Keratinocyte (primary cell): ENCODE data around the gene CHMP4B. TPM values are rescaled to one million over a fixed set of nuclear protein-coding genes. Genes with fewer than 3 reads are reported as not detected.

Experiments
- DNase-seq: peaks from one replicate; pipeline ENCODE4 v3.0.0-alpha.2; 2011; ENCODE audit warnings: low read depth, missing footprints, low spot score
- FAIRE-seq: peaks from 2 replicates; lab custom pipeline; 2011; peaks lifted over from hg19 to GRCh38; lab: Jason Lieb, UNC
- H2AFZ ChIP-seq: 2 replicates; pipeline ENCODE4 v1.6.0; 2012; ENCODE audit warnings: low read length, control low read depth, inconsistent platforms; ENCODE audit not compliant: control insufficient read depth
- H3K27ac ChIP-seq: 2 replicates; pipeline ENCODE4 v1.5.1; 2011; ENCODE audit warnings: low read length; ENCODE audit not compliant: control insufficient read depth, insufficient read depth
- H3K27me3 ChIP-seq: 3 replicates; pipeline ENCODE4 v1.6.0; 2011; ENCODE audit warnings: low read length; ENCODE audit not compliant: control insufficient read depth, insufficient read depth; ENCODE audit errors: extremely low read depth
- H3K36me3 ChIP-seq, 2 experiments: 2 replicates in 1 of 2; 3 replicates in 1 of 2; pipeline ENCODE4 v1.5.1; 2011; ENCODE audit warnings: low read length in 2 of 2, mild to moderate bottlenecking in 1 of 2; ENCODE audit not compliant: control insufficient read depth in 2 of 2, insufficient read depth in 2 of 2; ENCODE audit errors: extremely low read depth in 1 of 2
- H3K4me1 ChIP-seq: 3 replicates; pipeline ENCODE4 v1.5.1; 2011; ENCODE audit warnings: low read length; ENCODE audit not compliant: control insufficient read depth, insufficient read depth; ENCODE audit errors: extremely low read depth
- H3K4me2 ChIP-seq: 3 replicates; pipeline ENCODE4 v1.6.0; 2011; ENCODE audit warnings: low read depth, low read length; ENCODE audit not compliant: control insufficient read depth, insufficient read depth; ENCODE audit errors: extremely low read depth
- H3K4me3 ChIP-seq, 3 experiments: fragments of 200-600 bp in 1 of 3; sonication (generic) in 1 of 3; 2 replicates in 2 of 3; 3 replicates in 1 of 3; pipeline ENCODE4 v1.5.1; 2011 to 2016; ENCODE audit warnings: low read length in 3 of 3, mild to moderate bottlenecking in 3 of 3, control low read depth in 2 of 3, inconsistent platforms in 1 of 3, low read depth in 1 of 3, mixed read lengths in 1 of 3, mixed run types in 1 of 3, moderate library complexity in 1 of 3; ENCODE audit not compliant: control insufficient read depth in 2 of 3, insufficient read depth in 2 of 3; ENCODE audit errors: extremely low read depth in 1 of 3
- H3K79me2 ChIP-seq: 2 replicates; pipeline ENCODE4 v1.6.0; 2012; ENCODE audit warnings: low read length; ENCODE audit not compliant: control insufficient read depth, insufficient read depth
- H3K9ac ChIP-seq: 3 replicates; pipeline ENCODE4 v1.6.0; 2011; ENCODE audit warnings: low read length; ENCODE audit not compliant: control insufficient read depth, insufficient read depth; ENCODE audit errors: extremely low read depth
- H3K9me1 ChIP-seq: 3 replicates; pipeline ENCODE4 v1.6.0; 2011; ENCODE audit warnings: low read length; ENCODE audit not compliant: control insufficient read depth, insufficient read depth; ENCODE audit errors: extremely low read depth
- H3K9me3 ChIP-seq: 2 replicates; pipeline ENCODE4 v1.5.1; 2012; ENCODE audit warnings: low read depth, low read length; ENCODE audit not compliant: control insufficient read depth
- H4K20me1 ChIP-seq: 3 replicates; pipeline ENCODE4 v1.6.0; 2011; ENCODE audit warnings: low read length; ENCODE audit not compliant: control insufficient read depth, insufficient read depth; ENCODE audit errors: extremely low read depth
- EZH2 ChIP-seq: IDR thresholded peaks from one replicate; pipeline ENCODE4 v1.6.1; 2012; ENCODE audit warnings: inconsistent platforms, mild to moderate bottlenecking, low read length, moderate library complexity
- dilution Hi-C: fragments of 300-500 bp; cut with MboI; formaldehyde crosslinking; loops from one replicate; pipeline ENCODE4 v1.7.0; 2020; ENCODE audit warnings: low sequenced_read_pairs; ENCODE audit not compliant: extremely low pct_ligation_motif_present
- polyA plus RNA-seq, 5 experiments: library from polyadenylated mRNA; depleted of rRNA in 3 of 5; stranded (reverse) in 3 of 5; stranded (forward) in 1 of 5; unstranded in 1 of 5; fragments of >200 nt; gene quantifications; 1 replicate in 1 of 5; 2 replicates in 3 of 5; 3 replicates in 1 of 5; pipeline versions ENCODE4 v1.2.1 to v1.2.3, GENCODE V29; 2011 to 2012; ENCODE audit warnings: missing spikeins in 2 of 5, low read depth in 1 of 5, low replicate concordance in 1 of 5
- TF ChIP-seq, protein P1 (sequence below), 3 experiments: IDR thresholded peaks in 1 of 3; conservative IDR thresholded peaks in 1 of 3; optimal IDR thresholded peaks in 1 of 3; 2 replicates in 2 of 3; 3 replicates in 1 of 3; pipeline versions ENCODE3 to v1.5.1; 2011; ENCODE audit warnings: low read length in 3 of 3, mild to moderate bottlenecking in 3 of 3, moderate library complexity in 2 of 3, control low read depth in 1 of 3, inconsistent platforms in 1 of 3; ENCODE audit not compliant: insufficient read depth in 2 of 3; ENCODE audit errors: extremely low read depth in 1 of 3

Gene CHMP4B
- polyA plus RNA-seq, 1 donor (not counting 4 experiments of a cell fraction or from before 2014, with no cell fraction given): 72.2 TPM

DNA sequence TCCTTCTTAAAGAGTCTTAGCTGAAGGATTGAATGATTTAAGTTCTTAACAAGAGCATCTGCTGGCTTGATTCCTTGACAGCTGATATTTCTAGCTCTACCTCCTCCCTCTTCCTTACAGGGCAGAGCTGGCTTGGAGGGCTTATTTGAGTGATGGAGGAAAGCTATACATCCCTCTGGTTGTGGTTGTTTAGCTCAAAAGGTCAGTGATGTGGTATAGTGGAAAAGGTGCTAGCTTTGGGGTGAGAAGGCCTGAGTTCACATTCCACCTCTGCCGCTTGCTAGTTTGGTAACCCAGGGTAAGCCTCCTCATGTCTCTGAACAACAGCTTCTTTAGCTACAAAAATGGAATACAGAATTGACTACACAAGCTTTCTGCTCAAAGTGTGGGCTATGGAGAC, 8.3 kb downstream of the CHMP4B start:
- Histone ChIP-seq H3K27ac (no peak overlapping the region), H3K9me1 (peaks cover 4% of the 10 kb centered on the region), H3K4me1 (no peaks in the 10 kb centered on the region), H3K9me3 (no peaks in the 10 kb centered on the region), H3K27me3 (no peaks in the 10 kb centered on the region), H3K79me2 (peaks cover 94% of the 10 kb centered on the region), H3K4me3 (no peak overlapping the region), H3K4me2 (no peak overlapping the region), H4K20me1 (peaks cover 42% of the 10 kb centered on the region), H3K9ac (no peak overlapping the region), H2AFZ (no peak overlapping the region), H3K36me3 (peaks cover 10 to 20% of the 10 kb centered on the region in 2 experiments)
- DNase-seq (no peak), FAIRE-seq (no peak)
- TF ChIP-seq, protein P1, sequence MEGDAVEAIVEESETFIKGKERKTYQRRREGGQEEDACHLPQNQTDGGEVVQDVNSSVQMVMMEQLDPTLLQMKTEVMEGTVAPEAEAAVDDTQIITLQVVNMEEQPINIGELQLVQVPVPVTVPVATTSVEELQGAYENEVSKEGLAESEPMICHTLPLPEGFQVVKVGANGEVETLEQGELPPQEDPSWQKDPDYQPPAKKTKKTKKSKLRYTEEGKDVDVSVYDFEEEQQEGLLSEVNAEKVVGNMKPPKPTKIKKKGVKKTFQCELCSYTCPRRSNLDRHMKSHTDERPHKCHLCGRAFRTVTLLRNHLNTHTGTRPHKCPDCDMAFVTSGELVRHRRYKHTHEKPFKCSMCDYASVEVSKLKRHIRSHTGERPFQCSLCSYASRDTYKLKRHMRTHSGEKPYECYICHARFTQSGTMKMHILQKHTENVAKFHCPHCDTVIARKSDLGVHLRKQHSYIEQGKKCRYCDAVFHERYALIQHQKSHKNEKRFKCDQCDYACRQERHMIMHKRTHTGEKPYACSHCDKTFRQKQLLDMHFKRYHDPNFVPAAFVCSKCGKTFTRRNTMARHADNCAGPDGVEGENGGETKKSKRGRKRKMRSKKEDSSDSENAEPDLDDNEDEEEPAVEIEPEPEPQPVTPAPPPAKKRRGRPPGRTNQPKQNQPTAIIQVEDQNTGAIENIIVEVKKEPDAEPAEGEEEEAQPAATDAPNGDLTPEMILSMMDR (optimal IDR thresholded peaks at IDR 0.05 in 1 of 3, IDR thresholded peaks at IDR 0.05 in 1 of 3, conservative IDR thresholded peaks at IDR 0.05 in 1 of 3; ENCODE audit: extremely low read depth in 1 of 3, insufficient read depth in 2 of 3, low read length in 3 of 3): no peak
- TF ChIP-seq EZH2: no peak
- dilution Hi-C loops: no loop called here

DNA sequence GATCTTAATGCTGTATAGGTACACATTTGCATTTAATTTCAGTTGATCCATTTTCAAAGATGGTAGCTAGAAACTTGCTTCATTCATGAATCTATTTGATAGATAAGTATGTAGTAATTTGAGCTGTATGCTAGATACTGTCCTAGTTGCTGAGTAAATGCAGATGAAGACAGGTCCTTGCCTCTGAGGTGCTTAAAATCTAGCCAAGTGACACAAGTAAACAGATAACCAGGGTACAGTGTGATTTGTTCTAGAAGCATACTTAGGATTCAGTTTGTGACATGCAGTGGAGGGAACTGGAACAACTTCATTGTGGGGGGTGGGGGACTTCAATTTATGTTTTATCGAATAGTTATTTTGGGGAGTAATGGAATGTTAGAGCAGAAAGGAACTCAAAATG, 9.2 kb downstream of the CHMP4B start:
- H3K4me2 ChIP-seq: no peak overlapping the region
- TF ChIP-seq, protein P1 (optimal IDR thresholded peaks at IDR 0.05 in 1 of 3, IDR thresholded peaks at IDR 0.05 in 1 of 3, conservative IDR thresholded peaks at IDR 0.05 in 1 of 3; ENCODE audit: extremely low read depth in 1 of 3, insufficient read depth in 2 of 3, low read length in 3 of 3): no peak
- no peak for TF ChIP-seq EZH2
- peaks cover 6 to 16% of the 10 kb centered on the region in 2 experiments for H3K36me3 ChIP-seq
- peaks cover 4% of the 10 kb centered on the region for H3K9me1 ChIP-seq
- dilution Hi-C loops: no loop called here
- no peaks in the 10 kb centered on the region for H3K9me3 ChIP-seq
- DNase-seq (no peak), FAIRE-seq (no peak)
- H4K20me1 ChIP-seq: peaks cover 35% of the 10 kb centered on the region
- no peaks in the 10 kb centered on the region for H3K27me3 ChIP-seq
- H3K79me2 ChIP-seq: peaks cover 94% of the 10 kb centered on the region
- no peak overlapping the region for H3K4me3 ChIP-seq
- no peak overlapping the region for H3K9ac ChIP-seq
- H3K4me1 ChIP-seq: no peaks in the 10 kb centered on the region
- H2AFZ ChIP-seq: no peak overlapping the region
- H3K27ac ChIP-seq: no peak overlapping the region
